ENCODE results near the gene GGACT.

GGACT gene

DNA sequence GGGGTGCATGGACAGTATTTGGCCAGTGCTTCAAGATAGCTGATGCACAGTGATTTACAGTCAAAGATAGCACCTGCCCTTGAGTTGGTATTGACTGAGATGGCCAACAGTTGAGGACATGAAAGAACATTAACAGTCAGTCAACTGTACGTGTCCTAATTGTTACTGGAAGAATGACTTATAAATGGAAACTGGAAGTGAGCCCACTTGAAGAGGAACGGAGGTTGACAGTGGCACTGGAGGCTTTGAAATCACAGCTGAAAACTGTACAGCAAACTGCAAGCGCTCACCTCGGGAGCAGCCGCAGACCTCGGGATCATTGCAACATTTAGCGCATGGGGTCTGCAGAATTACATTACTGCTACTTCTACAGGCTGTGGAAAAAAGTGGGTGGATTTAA lies 77.1 kb downstream of the GGACT start:
- Histone ChIP-seq H3K4me1 (ENCODE audit: control insufficient read depth, insufficient read depth, low read length, unreplicated experiment) (peaks cover 7% of the 10 kb centered on the region), H3K4me3 (ENCODE audit: low read depth, low read length) (no peak overlapping the region), H3K79me2 (ENCODE audit: control insufficient read depth, insufficient read depth, low read length, unreplicated experiment) (no peaks in the 10 kb centered on the region), H3K27me3 (ENCODE audit: insufficient read depth, low read length) (no peaks in the 10 kb centered on the region), H2AFZ (ENCODE audit: low read length, unreplicated experiment) (no peak overlapping the region), H3K36me3 (ENCODE audit: insufficient read depth, low read length) (no peaks in the 10 kb centered on the region), H3K27ac (ENCODE audit: low read depth, low read length) (no peak overlapping the region)

- Histone ChIP-seq H3K79me2 (ENCODE audit: control insufficient read depth, insufficient read depth, low read length, unreplicated experiment) (no peaks in the 10 kb centered on the region), H3K27me3 (ENCODE audit: insufficient read depth, low read length) (no peaks in the 10 kb centered on the region), H2AFZ (ENCODE audit: low read length, unreplicated experiment) (no peak overlapping the region), H3K4me1 (ENCODE audit: control insufficient read depth, insufficient read depth, low read length, unreplicated experiment) (peaks cover 7% of the 10 kb centered on the region), H3K36me3 (ENCODE audit: insufficient read depth, low read length) (no peaks in the 10 kb centered on the region), H3K4me3 (ENCODE audit: low read depth, low read length) (no peak overlapping the region), H3K27ac (ENCODE audit: low read depth, low read length) (no peak overlapping the region)
Measured at GRCh38 chr13:100510208-100510957, 78.2 kb downstream of the GGACT start.

DNA sequence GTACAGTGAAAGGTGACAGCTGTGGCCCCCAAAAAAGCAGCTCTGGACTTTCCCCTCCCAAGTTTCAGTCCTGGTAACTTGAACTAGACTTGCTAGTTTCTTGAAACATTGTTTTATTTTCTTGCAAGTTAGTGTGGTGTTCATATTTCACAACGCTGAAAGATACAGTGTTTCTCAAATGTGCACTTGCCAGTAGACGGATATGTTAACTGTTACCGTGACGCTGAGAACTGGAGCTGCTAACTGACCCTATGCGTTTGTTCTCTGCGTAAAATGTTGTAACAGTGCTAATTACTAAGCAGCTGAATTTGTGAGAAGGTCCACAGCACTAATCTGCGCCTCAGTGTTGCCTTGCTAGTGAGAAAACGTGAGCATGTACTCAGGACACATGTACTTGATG lies 79.6 kb downstream of the GGACT start:
- H3K27ac ChIP-seq (ENCODE audit: low read depth, low read length) = no peak overlapping the region
- no peaks in the 10 kb centered on the region for H3K36me3 ChIP-seq (ENCODE audit: insufficient read depth, low read length)
- H3K27me3 ChIP-seq (ENCODE audit: insufficient read depth, low read length) = no peaks in the 10 kb centered on the region
- peaks cover under 1% of the 10 kb centered on the region for H3K4me1 ChIP-seq (ENCODE audit: control insufficient read depth, insufficient read depth, low read length, unreplicated experiment)
- no peak overlapping the region for H3K4me3 ChIP-seq (ENCODE audit: low read depth, low read length)
- no peak overlapping the region for H2AFZ ChIP-seq (ENCODE audit: low read length, unreplicated experiment)
- H3K79me2 ChIP-seq (ENCODE audit: control insufficient read depth, insufficient read depth, low read length, unreplicated experiment) = no peaks in the 10 kb centered on the region

- H3K79me2 ChIP-seq (ENCODE audit: control insufficient read depth, insufficient read depth, low read length, unreplicated experiment) = no peaks in the 10 kb centered on the region
- no peak overlapping the region for H3K27ac ChIP-seq (ENCODE audit: low read depth, low read length)
- H3K36me3 ChIP-seq (ENCODE audit: insufficient read depth, low read length) = no peaks in the 10 kb centered on the region
- no peaks in the 10 kb centered on the region for H3K27me3 ChIP-seq (ENCODE audit: insufficient read depth, low read length)
- no peaks in the 10 kb centered on the region for H3K4me1 ChIP-seq (ENCODE audit: control insufficient read depth, insufficient read depth, low read length, unreplicated experiment)
- H3K4me3 ChIP-seq (ENCODE audit: low read depth, low read length) = no peak overlapping the region
- no peak overlapping the region for H2AFZ ChIP-seq (ENCODE audit: low read length, unreplicated experiment)
Measured at GRCh38 chr13:100508455-100508854, 80.1 kb downstream of the GGACT start.

DNA sequence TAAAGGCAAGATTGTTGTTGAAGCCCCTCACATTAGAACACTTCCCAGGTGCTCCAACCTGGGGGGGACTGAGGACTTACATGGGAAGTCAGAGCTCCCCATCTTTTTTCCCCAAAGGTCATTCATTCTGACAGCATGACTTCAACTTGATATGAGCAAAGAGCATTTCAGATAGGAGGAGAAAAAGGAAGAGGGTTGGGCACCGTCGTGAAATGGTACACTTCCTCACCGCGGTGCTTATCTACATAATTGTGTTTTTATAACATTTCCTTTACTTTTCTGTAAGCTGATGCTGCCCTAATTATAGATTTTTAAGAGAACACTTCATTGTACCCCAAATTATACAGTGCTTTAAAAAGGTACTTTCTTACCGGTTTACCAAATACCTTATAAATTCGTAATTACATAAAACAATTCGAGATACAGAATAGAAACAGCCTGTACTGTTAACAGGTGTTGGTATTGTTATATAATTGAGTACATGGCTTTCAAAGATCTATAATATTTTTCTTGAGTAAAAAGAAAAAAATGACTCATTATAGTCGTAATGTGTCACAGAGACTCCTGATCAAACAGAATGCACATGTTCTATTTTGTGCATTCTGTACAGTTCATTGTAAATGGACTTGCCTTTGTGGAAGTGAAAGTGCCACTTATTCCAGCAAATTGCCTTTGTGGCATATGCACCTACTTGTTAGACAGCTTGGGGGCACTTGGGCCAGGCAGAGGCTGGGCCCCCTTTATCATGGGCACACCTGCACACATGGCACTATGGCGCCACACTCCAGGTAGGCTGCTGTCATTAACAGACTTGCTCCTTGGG lies 81.8 kb downstream of the GGACT start:
- H3K27ac ChIP-seq (ENCODE audit: low read depth, low read length) = no peak overlapping the region
- H3K4me3 ChIP-seq (ENCODE audit: low read depth, low read length) = no peak overlapping the region
- no peaks in the 10 kb centered on the region for H3K4me1 ChIP-seq (ENCODE audit: control insufficient read depth, insufficient read depth, low read length, unreplicated experiment)
- H3K79me2 ChIP-seq (ENCODE audit: control insufficient read depth, insufficient read depth, low read length, unreplicated experiment) = no peaks in the 10 kb centered on the region
- H3K36me3 ChIP-seq (ENCODE audit: insufficient read depth, low read length) = no peaks in the 10 kb centered on the region
- no peaks in the 10 kb centered on the region for H3K27me3 ChIP-seq (ENCODE audit: insufficient read depth, low read length)
- no peak overlapping the region for H2AFZ ChIP-seq (ENCODE audit: low read length, unreplicated experiment)

- H3K27me3 ChIP-seq (ENCODE audit: insufficient read depth, low read length) = no peaks in the 10 kb centered on the region
- H2AFZ ChIP-seq (ENCODE audit: low read length, unreplicated experiment) = no peak overlapping the region
- no peaks in the 10 kb centered on the region for H3K36me3 ChIP-seq (ENCODE audit: insufficient read depth, low read length)
- no peaks in the 10 kb centered on the region for H3K79me2 ChIP-seq (ENCODE audit: control insufficient read depth, insufficient read depth, low read length, unreplicated experiment)
- no peak overlapping the region for H3K4me3 ChIP-seq (ENCODE audit: low read depth, low read length)
- H3K4me1 ChIP-seq (ENCODE audit: control insufficient read depth, insufficient read depth, low read length, unreplicated experiment) = no peaks in the 10 kb centered on the region
- H3K27ac ChIP-seq (ENCODE audit: low read depth, low read length) = no peak overlapping the region
Measured at GRCh38 chr13:100506154-100506553, 82.4 kb downstream of the GGACT start.

DNA sequence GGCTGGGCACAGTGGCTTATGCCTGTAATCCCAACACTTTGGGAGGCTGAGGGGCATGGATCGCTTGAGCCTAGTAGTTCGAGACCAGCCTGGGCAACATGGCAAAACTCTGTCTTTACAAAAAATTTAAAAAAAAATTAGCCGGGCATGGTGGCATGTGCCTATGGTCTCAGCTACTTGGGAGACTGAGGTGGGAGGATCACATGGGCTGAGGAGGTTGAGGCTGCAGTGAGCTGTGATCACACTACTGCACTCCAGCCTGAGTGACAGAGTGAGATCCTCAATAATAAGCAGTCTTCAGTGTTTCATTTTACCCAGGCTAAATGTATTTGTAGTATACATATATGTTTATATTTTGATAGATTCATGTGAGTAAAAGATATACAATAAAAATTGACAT lies 85.0 kb downstream of the GGACT start:
- H3K36me3 ChIP-seq (ENCODE audit: insufficient read depth, low read length) = no peaks in the 10 kb centered on the region
- H3K4me3 ChIP-seq (ENCODE audit: low read depth, low read length) = no peak overlapping the region
- no peaks in the 10 kb centered on the region for H3K27me3 ChIP-seq (ENCODE audit: insufficient read depth, low read length)

GRCh38 chr13:100502446-100502845 lies 86.1 kb downstream of the GGACT start:
- Histone ChIP-seq H3K27ac (ENCODE audit: low read depth, low read length) (no peak overlapping the region), H3K79me2 (ENCODE audit: control insufficient read depth, insufficient read depth, low read length, unreplicated experiment) (no peaks in the 10 kb centered on the region)

More for the DNA sequence above, 85.0 kb downstream of the GGACT start:
- H3K79me2 ChIP-seq (ENCODE audit: control insufficient read depth, insufficient read depth, low read length, unreplicated experiment) = no peaks in the 10 kb centered on the region
- H2AFZ ChIP-seq (ENCODE audit: low read length, unreplicated experiment) = no peak overlapping the region
- no peak overlapping the region for H3K27ac ChIP-seq (ENCODE audit: low read depth, low read length)
- H3K4me1 ChIP-seq (ENCODE audit: control insufficient read depth, insufficient read depth, low read length, unreplicated experiment) = no peaks in the 10 kb centered on the region

GRCh38 chr13:100497389-100497788 lies 91.2 kb downstream of the GGACT start:
- Histone ChIP-seq H3K27ac (ENCODE audit: low read depth, low read length) (no peak overlapping the region; the same call in 1 of the 2 replicates), H3K79me2 (ENCODE audit: control insufficient read depth, insufficient read depth, low read length, unreplicated experiment) (no peaks in the 10 kb centered on the region), H3K4me3 (ENCODE audit: low read depth, low read length) (no peak overlapping the region), H3K27me3 (ENCODE audit: insufficient read depth, low read length) (no peaks in the 10 kb centered on the region), H3K4me1 (ENCODE audit: control insufficient read depth, insufficient read depth, low read length, unreplicated experiment) (no peaks in the 10 kb centered on the region), H3K36me3 (ENCODE audit: insufficient read depth, low read length) (no peaks in the 10 kb centered on the region), H2AFZ (ENCODE audit: low read length, unreplicated experiment) (no peak overlapping the region)

More at GRCh38 chr13:100502446-100502845, 86.1 kb downstream of the GGACT start:
- no peak overlapping the region for H2AFZ ChIP-seq (ENCODE audit: low read length, unreplicated experiment)
- no peaks in the 10 kb centered on the region for H3K27me3 ChIP-seq (ENCODE audit: insufficient read depth, low read length)
- no peaks in the 10 kb centered on the region for H3K4me1 ChIP-seq (ENCODE audit: control insufficient read depth, insufficient read depth, low read length, unreplicated experiment)
- H3K4me3 ChIP-seq (ENCODE audit: low read depth, low read length) = no peak overlapping the region
- no peaks in the 10 kb centered on the region for H3K36me3 ChIP-seq (ENCODE audit: insufficient read depth, low read length)

GRCh38 chr13:100495455-100495854 lies 93.1 kb downstream of the GGACT start:
- Histone ChIP-seq H3K4me1 (ENCODE audit: control insufficient read depth, insufficient read depth, low read length, unreplicated experiment) (peaks cover 7% of the 10 kb centered on the region), H3K79me2 (ENCODE audit: control insufficient read depth, insufficient read depth, low read length, unreplicated experiment) (no peaks in the 10 kb centered on the region), H2AFZ (ENCODE audit: low read length, unreplicated experiment) (no peak overlapping the region), H3K36me3 (ENCODE audit: insufficient read depth, low read length) (no peaks in the 10 kb centered on the region), H3K27me3 (ENCODE audit: insufficient read depth, low read length) (no peaks in the 10 kb centered on the region), H3K4me3 (ENCODE audit: low read depth, low read length) (no peak overlapping the region), H3K27ac (ENCODE audit: low read depth, low read length) (no peak overlapping the region)

DNA sequence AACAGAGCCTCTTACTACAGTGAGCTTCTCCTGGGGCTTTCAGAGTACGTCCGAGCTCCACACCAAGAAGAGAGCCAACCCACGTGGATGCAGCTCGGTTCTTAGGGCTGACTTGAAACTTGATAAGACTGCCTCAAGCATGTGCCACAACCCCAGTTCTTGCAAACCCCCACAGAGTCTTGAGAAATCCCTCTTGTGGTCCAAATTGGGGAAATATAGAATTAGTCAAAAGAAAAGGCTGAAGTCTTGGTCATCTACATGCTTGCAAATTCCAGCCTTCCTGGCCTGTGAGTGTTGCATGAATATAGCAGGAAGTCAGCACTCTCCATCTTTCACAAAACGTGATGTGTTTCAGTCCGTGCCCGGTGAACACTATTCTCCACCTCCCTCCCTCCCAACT lies 95.2 kb downstream of the GGACT start:
- no peak overlapping the region for H3K4me3 ChIP-seq (ENCODE audit: low read depth, low read length)
- H3K27ac ChIP-seq (ENCODE audit: low read depth, low read length) = no peak overlapping the region
- peaks cover 7% of the 10 kb centered on the region for H3K4me1 ChIP-seq (ENCODE audit: control insufficient read depth, insufficient read depth, low read length, unreplicated experiment)
- H2AFZ ChIP-seq (ENCODE audit: low read length, unreplicated experiment) = no peak overlapping the region
- H3K36me3 ChIP-seq (ENCODE audit: insufficient read depth, low read length) = no peaks in the 10 kb centered on the region
- H3K79me2 ChIP-seq (ENCODE audit: control insufficient read depth, insufficient read depth, low read length, unreplicated experiment) = no peaks in the 10 kb centered on the region
- no peaks in the 10 kb centered on the region for H3K27me3 ChIP-seq (ENCODE audit: insufficient read depth, low read length)
